H1 (cell line): ENCODE results near the gene TNP2. TPM values are rescaled to one million over a fixed set of nuclear protein-coding genes. Genes with fewer than 3 reads are reported as not detected.

ENCODE experiments used
- BACH1 ChIP-seq: IDR thresholded peaks from 2 replicates; pipeline ENCODE4 v1.6.1; 2012; ENCODE audit warnings: low read length, improper control_type of control experiment
- CEBPB ChIP-seq: IDR thresholded peaks from 2 replicates; pipeline ENCODE4 v1.6.1; 2012; ENCODE audit warnings: low read depth, low read length
- CREB1 ChIP-seq: IDR thresholded peaks from 2 replicates; pipeline ENCODE4 v1.6.1; 2012; ENCODE audit warnings: inconsistent platforms
- EZH2 ChIP-seq: fragments of 200-600 bp; sonication (generic); IDR thresholded peaks from 2 replicates; pipeline ENCODE4 v1.7.1; 2012; ENCODE audit warnings: low read depth, mild to moderate bottlenecking, moderate library complexity, low read length, inconsistent platforms; ENCODE audit not compliant: severe bottlenecking
- JUND ChIP-seq: IDR thresholded peaks from 2 replicates; pipeline ENCODE4 v1.6.1; 2011; ENCODE audit warnings: mild to moderate bottlenecking, improper control_type of control experiment, low read length
- NRF1 ChIP-seq: IDR thresholded peaks from 2 replicates; pipeline ENCODE4 v1.6.1; 2011; ENCODE audit warnings: mild to moderate bottlenecking, low read depth, low read length, improper control_type of control experiment
- RBBP5 ChIP-seq: IDR thresholded peaks from 2 replicates; pipeline ENCODE4 v1.7.1; 2012; ENCODE audit warnings: low read depth, mild to moderate bottlenecking, inconsistent platforms, low read length, moderate library complexity, borderline replicate concordance
- SAP30 ChIP-seq: fragments of 300-600 bp; sonication (generic); IDR thresholded peaks from 2 replicates; pipeline ENCODE4 v1.7.1; 2012; ENCODE audit warnings: low read length, moderate library complexity, mild to moderate bottlenecking, inconsistent platforms; ENCODE audit not compliant: insufficient read depth, insufficient replicate concordance
- TCF12 ChIP-seq: IDR thresholded peaks from 2 replicates; pipeline ENCODE4 v1.6.1; 2011; ENCODE audit warnings: low read depth, mild to moderate bottlenecking, low read length
- TEAD4 ChIP-seq: IDR thresholded peaks from 2 replicates; pipeline ENCODE4 v1.6.1; 2012; ENCODE audit warnings: low read depth, low read length, inconsistent platforms, mixed read lengths
- polyA plus RNA-seq, 7 experiments: library from polyadenylated mRNA; depleted of rRNA in 3 of 7; stranded (reverse) in 5 of 7; unstranded in 2 of 7; fragments of >200 nt in 5 of 7; fragments of 200-250 nt in 2 of 7; gene quantifications; 1 replicate in 5 of 7; 2 replicates in 1 of 7; 4 replicates in 1 of 7; pipeline versions ENCODE4 v1.2.1 to v1.2.3, GENCODE V29; 2011 to 2013; ENCODE audit warnings: missing spikeins in 2 of 7, mixed read lengths in 2 of 7
- total RNA-seq: library from RNA; stranded (reverse); fragmentation: NEBNext Ultra II Directional; extraction: Animal tissue kit (Norgen Biotek cat#: 25700); gene quantifications from 2 replicates; pipeline ENCODE4 v1.2.1, GENCODE V29; 2021

TNP2 gene
- total and polyA plus RNA-seq, 2 of the 8 experiments (the other 6 are each of a cell fraction or from before 2014, with no cell fraction given) = not detected

DNA sequence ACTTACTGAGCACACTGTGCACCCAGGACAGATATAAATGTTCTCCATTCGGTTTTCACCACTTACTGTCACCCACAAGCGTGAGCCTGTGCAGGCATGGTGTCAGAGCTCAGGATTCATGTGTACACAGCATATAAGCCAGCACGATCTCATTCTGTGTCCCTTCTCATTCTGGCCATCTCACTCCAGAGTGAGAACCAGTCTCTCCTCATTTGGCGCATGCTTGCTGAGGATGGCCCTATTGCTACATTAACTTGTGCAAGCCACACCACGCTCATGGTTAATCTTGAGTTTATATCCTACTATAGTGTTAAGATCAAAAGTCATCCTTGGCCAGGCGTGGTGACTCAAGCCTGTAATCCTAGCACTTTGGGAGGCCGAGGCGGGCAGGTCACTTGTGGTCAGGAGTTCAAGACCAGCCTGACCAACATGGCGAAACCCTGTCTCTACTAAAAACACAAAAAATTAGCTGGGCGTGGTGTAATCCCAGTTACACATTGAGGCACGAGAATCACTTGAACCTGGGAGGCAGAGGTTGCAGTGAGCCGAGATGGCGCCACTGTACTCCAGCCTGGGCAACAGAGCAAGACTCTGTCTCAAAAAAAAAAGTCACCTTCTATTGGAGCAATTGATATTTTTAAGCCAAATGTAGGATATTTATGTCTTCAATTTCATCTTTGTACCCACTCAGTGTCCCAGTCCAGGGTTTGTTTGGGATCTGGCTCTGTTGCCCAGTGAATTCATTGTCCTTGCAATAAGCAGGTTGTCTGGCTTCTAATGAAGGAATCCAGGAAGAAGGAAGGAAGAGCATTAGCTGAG is 34.0 kb downstream of the TNP2 start (continued):
- TF ChIP-seq CEBPB (no peak), TCF12 (no peak), TEAD4 (no peak), SAP30 (no peak), EZH2 (no peak), NRF1 (no peak), BACH1 (no peak), JUND (no peak), RBBP5 (no peak), CREB1 (no peak)
